Measurements from ENCODE around the gene PDZD8. TPM values are rescaled to one million over a fixed set of nuclear protein-coding genes. Genes with fewer than 3 reads are reported as not detected.

PDZD8 gene
- total RNA-seq, 1 donor from 2014 or later, result 31.3 TPM

GRCh38 chr10:117351558-117351957, 23.7 kb downstream of the PDZD8 start:
- no peaks in the 10 kb centered on the region for H3K4me1 ChIP-seq (ENCODE audit: insufficient read depth, low read length)
- no peak overlapping the region for H3K27ac ChIP-seq (ENCODE audit: low read depth, low read length)
- H3K79me2 ChIP-seq (ENCODE audit: insufficient read depth, low read length), result peaks cover 98% of the 10 kb centered on the region
- no peaks in the 10 kb centered on the region for H3K36me3 Mint-ChIP-seq (ENCODE audit: low read depth, unreplicated experiment)
- no peaks in the 10 kb centered on the region for H3K9me3 Mint-ChIP-seq (ENCODE audit: unreplicated experiment)
- H3K9ac ChIP-seq (ENCODE audit: low read length), result no peak overlapping the region
- H3K4me1 Mint-ChIP-seq (ENCODE audit: low read depth, unreplicated experiment), result peaks cover 12% of the 10 kb centered on the region
- no peak overlapping the region for H3K4me3 Mint-ChIP-seq (ENCODE audit: unreplicated experiment)
- TF ChIP-seq CTCF (IDR thresholded peaks at IDR 0.05; ENCODE audit: insufficient read depth, low read depth, low read length) (no peak), EZH2 (IDR thresholded peaks at IDR 0.05; ENCODE audit: insufficient read depth, low read length) (no peak)
- H3K27me3 Mint-ChIP-seq (ENCODE audit: low read depth, unreplicated experiment), result no peaks in the 10 kb centered on the region
- H3K36me3 ChIP-seq (ENCODE audit: insufficient read depth, low read length), result no peaks in the 10 kb centered on the region
- no peak overlapping the region for H3K27ac Mint-ChIP-seq (ENCODE audit: unreplicated experiment)
- no peak for FAIRE-seq
- DNase-seq (ENCODE audit: low read depth), result no peak
- no peak overlapping the region for H3K4me3 ChIP-seq (ENCODE audit: insufficient read depth, low read depth, low read length)
- H2AFZ ChIP-seq (ENCODE audit: low read depth, low read length), result no peak overlapping the region
- H3K4me2 ChIP-seq (ENCODE audit: low read length), result no peak overlapping the region
- no peaks in the 10 kb centered on the region for H3K27me3 ChIP-seq (ENCODE audit: insufficient read depth, low read length)
- H3K9me3 ChIP-seq (ENCODE audit: insufficient read depth, low read depth, low read length), result no peaks in the 10 kb centered on the region
- H4K20me1 ChIP-seq (ENCODE audit: insufficient read depth, low read length), result peaks cover 72% of the 10 kb centered on the region

- H3K4me3 ChIP-seq (ENCODE audit: insufficient read depth, low read depth, low read length), result no peak overlapping the region
- Mint-ChIP-seq H3K4me3 (ENCODE audit: unreplicated experiment) (no peak overlapping the region), H3K4me1 (ENCODE audit: low read depth, unreplicated experiment) (peaks cover 12% of the 10 kb centered on the region), H3K36me3 (ENCODE audit: low read depth, unreplicated experiment) (no peaks in the 10 kb centered on the region), H3K27ac (ENCODE audit: unreplicated experiment) (no peak overlapping the region), H3K27me3 (ENCODE audit: low read depth, unreplicated experiment) (no peaks in the 10 kb centered on the region), H3K9me3 (ENCODE audit: unreplicated experiment) (no peaks in the 10 kb centered on the region)
- H2AFZ ChIP-seq (ENCODE audit: low read depth, low read length), result no peak overlapping the region
- H3K27me3 ChIP-seq (ENCODE audit: insufficient read depth, low read length), result no peaks in the 10 kb centered on the region
- no peaks in the 10 kb centered on the region for H3K36me3 ChIP-seq (ENCODE audit: insufficient read depth, low read length)
- no peak overlapping the region for H3K4me2 ChIP-seq (ENCODE audit: low read length)
- no peaks in the 10 kb centered on the region for H3K4me1 ChIP-seq (ENCODE audit: insufficient read depth, low read length)
- no peak overlapping the region for H3K27ac ChIP-seq (ENCODE audit: low read depth, low read length)
- TF ChIP-seq CTCF (IDR thresholded peaks at IDR 0.05; ENCODE audit: insufficient read depth, low read depth, low read length) (no peak), EZH2 (IDR thresholded peaks at IDR 0.05; ENCODE audit: insufficient read depth, low read length) (no peak)
- FAIRE-seq (no peak), DNase-seq (ENCODE audit: low read depth) (no peak)
- peaks cover 96% of the 10 kb centered on the region for H3K79me2 ChIP-seq (ENCODE audit: insufficient read depth, low read length)
- no peak overlapping the region for H3K9ac ChIP-seq (ENCODE audit: low read length)
- peaks cover 70% of the 10 kb centered on the region for H4K20me1 ChIP-seq (ENCODE audit: insufficient read depth, low read length)
- H3K9me3 ChIP-seq (ENCODE audit: insufficient read depth, low read depth, low read length), result no peaks in the 10 kb centered on the region
Measured at GRCh38 chr10:117350909-117351308, 24.3 kb downstream of the PDZD8 start.

GRCh38 chr10:117348236-117348635, 27.0 kb downstream of the PDZD8 start:
- H2AFZ ChIP-seq (ENCODE audit: low read depth, low read length), result no peak overlapping the region
- TF ChIP-seq CTCF (IDR thresholded peaks at IDR 0.05; ENCODE audit: insufficient read depth, low read depth, low read length), result no peak
- TF ChIP-seq EZH2 (IDR thresholded peaks at IDR 0.05; ENCODE audit: insufficient read depth, low read length), result no peak

More at GRCh38 chr10:117348236-117348635, 27.0 kb downstream of the PDZD8 start:
- Mint-ChIP-seq H3K27ac (ENCODE audit: unreplicated experiment) (no peak overlapping the region), H3K27me3 (ENCODE audit: low read depth, unreplicated experiment) (no peaks in the 10 kb centered on the region), H3K36me3 (ENCODE audit: low read depth, unreplicated experiment) (no peaks in the 10 kb centered on the region), H3K9me3 (ENCODE audit: unreplicated experiment) (no peaks in the 10 kb centered on the region), H3K4me3 (ENCODE audit: unreplicated experiment) (no peak overlapping the region), H3K4me1 (ENCODE audit: low read depth, unreplicated experiment) (peaks cover 13% of the 10 kb centered on the region)
- Histone ChIP-seq H3K36me3 (ENCODE audit: insufficient read depth, low read length) (no peaks in the 10 kb centered on the region), H3K79me2 (ENCODE audit: insufficient read depth, low read length) (peaks cover 90% of the 10 kb centered on the region), H3K4me2 (ENCODE audit: low read length) (no peak overlapping the region), H3K9ac (ENCODE audit: low read length) (no peak overlapping the region), H3K4me3 (ENCODE audit: insufficient read depth, low read depth, low read length) (no peak overlapping the region), H3K27me3 (ENCODE audit: insufficient read depth, low read length) (no peaks in the 10 kb centered on the region), H3K27ac (ENCODE audit: low read depth, low read length) (no peak overlapping the region), H3K4me1 (ENCODE audit: insufficient read depth, low read length) (peaks cover 8% of the 10 kb centered on the region), H3K9me3 (ENCODE audit: insufficient read depth, low read depth, low read length) (no peaks in the 10 kb centered on the region), H4K20me1 (ENCODE audit: insufficient read depth, low read length) (peaks cover 62% of the 10 kb centered on the region)
- FAIRE-seq (no peak), DNase-seq (ENCODE audit: low read depth) (no peak)
